ENCODE results near the gene CFAP410.

DNA sequence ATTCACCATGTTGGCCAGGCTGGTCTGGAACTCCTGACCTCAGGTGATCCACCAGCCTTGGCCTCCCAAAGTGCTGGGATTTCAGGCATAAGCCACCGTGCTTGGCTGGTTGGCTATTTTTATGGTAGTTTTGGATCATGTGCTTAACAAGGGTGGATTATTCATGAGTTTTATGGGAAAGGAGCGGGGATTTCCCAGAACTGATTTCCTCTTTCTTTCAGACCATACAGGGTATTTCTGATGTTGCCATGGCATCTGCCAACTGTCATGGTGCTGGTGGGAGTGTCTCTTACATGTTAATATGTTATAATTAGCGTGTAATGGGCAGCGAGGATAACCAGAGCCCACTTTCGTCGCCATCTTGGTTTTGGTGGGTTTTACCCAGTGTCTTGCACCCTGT, 17.4 kb upstream of the CFAP410 start:
- TF ChIP-seq, protein P1, sequence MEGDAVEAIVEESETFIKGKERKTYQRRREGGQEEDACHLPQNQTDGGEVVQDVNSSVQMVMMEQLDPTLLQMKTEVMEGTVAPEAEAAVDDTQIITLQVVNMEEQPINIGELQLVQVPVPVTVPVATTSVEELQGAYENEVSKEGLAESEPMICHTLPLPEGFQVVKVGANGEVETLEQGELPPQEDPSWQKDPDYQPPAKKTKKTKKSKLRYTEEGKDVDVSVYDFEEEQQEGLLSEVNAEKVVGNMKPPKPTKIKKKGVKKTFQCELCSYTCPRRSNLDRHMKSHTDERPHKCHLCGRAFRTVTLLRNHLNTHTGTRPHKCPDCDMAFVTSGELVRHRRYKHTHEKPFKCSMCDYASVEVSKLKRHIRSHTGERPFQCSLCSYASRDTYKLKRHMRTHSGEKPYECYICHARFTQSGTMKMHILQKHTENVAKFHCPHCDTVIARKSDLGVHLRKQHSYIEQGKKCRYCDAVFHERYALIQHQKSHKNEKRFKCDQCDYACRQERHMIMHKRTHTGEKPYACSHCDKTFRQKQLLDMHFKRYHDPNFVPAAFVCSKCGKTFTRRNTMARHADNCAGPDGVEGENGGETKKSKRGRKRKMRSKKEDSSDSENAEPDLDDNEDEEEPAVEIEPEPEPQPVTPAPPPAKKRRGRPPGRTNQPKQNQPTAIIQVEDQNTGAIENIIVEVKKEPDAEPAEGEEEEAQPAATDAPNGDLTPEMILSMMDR (IDR thresholded peaks at IDR 0.05): no peak
- no peak for TF ChIP-seq POLR2A (IDR thresholded peaks at IDR 0.05)

Measured in heart left ventricle (tissue), 13 donors.